Naive thymus-derived CD8-positive, alpha-beta T cell (primary cell): ENCODE measurements around the gene AADAC. TPM values are rescaled to one million over a fixed set of nuclear protein-coding genes. Genes with fewer than 3 reads are reported as not detected.
"Not testable (repeated sequence)": the region's sequence is repeated elsewhere in the genome, so short reads cannot be mapped to it uniquely, and the experiment has no call there.

ENCODE experiments used
- ATAC-seq, 2 donors: fragments of 150-1000 bp; cut with Tn5 transposase in 1 of 2; sonication (Bioruptor Pico), chemical (Tn5 transposase) in 1 of 2; 1 replicate in 1 of 2; 2 replicates in 1 of 2; pipeline ENCODE4 v1.10.0; 2021; ENCODE audit warnings: mild to moderate bottlenecking in 2 of 2, moderate library complexity in 2 of 2
- POLR2A ChIA-PET: fragments of 350-600 bp; sonication (Branson Sonifier 250); formaldehyde crosslinking; loops from one replicate; lab custom pipeline; 2021; ENCODE audit warnings: antibody characterized with exemption; lab: Charles Lee
- DNase-seq, 10 donors: peaks; one replicate each; pipeline versions ENCODE4 v3.0.0 to v3.0.0-alpha.2; 2020 to 2022
- H3K27ac Mint-ChIP-seq, 10 donors: one replicate each; pipeline ENCODE4 v1.8.0; 2020 to 2022; ENCODE audit warnings: mild to moderate bottlenecking in 10 of 10, mixed read lengths in 10 of 10, moderate library complexity in 4 of 10, inconsistent platforms in 1 of 10
- H3K27me3 Mint-ChIP-seq, 5 donors: one replicate each; pipeline ENCODE4 v1.8.0; 2021 to 2022; ENCODE audit warnings: mixed read lengths in 5 of 5
- H3K36me3 Mint-ChIP-seq, 3 donors: one replicate each; pipeline ENCODE4 v1.8.0; 2020 to 2022; ENCODE audit warnings: mixed read lengths in 3 of 3, mild to moderate bottlenecking in 2 of 3, inconsistent platforms in 1 of 3
- H3K4me1 Mint-ChIP-seq, 4 donors: one replicate each; pipeline ENCODE4 v1.8.0; 2021 to 2022; ENCODE audit warnings: mixed read lengths in 4 of 4
- H3K4me3 Mint-ChIP-seq, 10 donors: one replicate each; pipeline ENCODE4 v1.8.0; 2020 to 2022; ENCODE audit warnings: mild to moderate bottlenecking in 10 of 10, mixed read lengths in 10 of 10, moderate library complexity in 6 of 10, inconsistent platforms in 1 of 10
- H3K9me3 Mint-ChIP-seq, 9 donors: one replicate each; pipeline ENCODE4 v1.8.0; 2020 to 2022; ENCODE audit warnings: mixed read lengths in 9 of 9, mild to moderate bottlenecking in 3 of 9, inconsistent platforms in 1 of 9, moderate library complexity in 1 of 9
- polyA plus RNA-seq, 3 donors: library from polyadenylated mRNA; unstranded; fragments of 300-500 nt; fragmentation: Illumina TruSeq; gene quantifications; one replicate each; pipeline ENCODE4 v1.2.3, GENCODE V29; 2021
- total RNA-seq, 8 experiments: library from RNA in 2 of 8; stranded (reverse) in 2 of 8; gene quantifications; one replicate each; pipeline ENCODE4 v1.2.3 and lab custom pipeline; 2021 to 2026

Gene AADAC
- total and polyA plus RNA-seq, 5 experiments from 2014 or later, result not detected

DNA sequence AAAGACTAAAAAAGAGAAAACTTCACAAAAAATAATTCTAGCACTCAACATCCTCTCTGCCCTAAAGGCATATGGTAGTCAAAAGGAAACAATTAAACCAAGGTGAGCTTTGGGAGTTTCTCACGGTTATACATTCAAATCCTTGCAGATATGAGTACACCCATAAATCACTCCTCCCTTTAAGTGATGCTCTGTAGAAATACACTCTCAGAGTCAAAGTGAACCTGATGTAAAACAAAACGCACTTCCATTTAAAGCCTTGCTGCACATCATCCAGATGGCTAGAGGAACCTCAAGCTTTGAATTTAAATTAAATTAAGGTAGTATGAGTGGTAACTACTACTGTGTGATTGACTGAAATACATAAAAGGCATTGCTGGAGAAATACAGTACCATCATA, 36.0 kb upstream of the AADAC start:
- DNase-seq, result no peak
- POLR2A ChIA-PET, result no interaction called here
- H3K36me3 Mint-ChIP-seq, result no peaks in the 10 kb centered on the region
- H3K4me1 Mint-ChIP-seq, result no peaks in the 10 kb centered on the region
- peaks cover 0 to 6% (median 0%) of the 10 kb centered on the region in 5 donors for H3K27me3 Mint-ChIP-seq
- no peak for ATAC-seq
- H3K27ac Mint-ChIP-seq, result no peak overlapping the region
- H3K9me3 Mint-ChIP-seq, result no peaks in the 10 kb centered on the region
- no peak overlapping the region for H3K4me3 Mint-ChIP-seq

DNA sequence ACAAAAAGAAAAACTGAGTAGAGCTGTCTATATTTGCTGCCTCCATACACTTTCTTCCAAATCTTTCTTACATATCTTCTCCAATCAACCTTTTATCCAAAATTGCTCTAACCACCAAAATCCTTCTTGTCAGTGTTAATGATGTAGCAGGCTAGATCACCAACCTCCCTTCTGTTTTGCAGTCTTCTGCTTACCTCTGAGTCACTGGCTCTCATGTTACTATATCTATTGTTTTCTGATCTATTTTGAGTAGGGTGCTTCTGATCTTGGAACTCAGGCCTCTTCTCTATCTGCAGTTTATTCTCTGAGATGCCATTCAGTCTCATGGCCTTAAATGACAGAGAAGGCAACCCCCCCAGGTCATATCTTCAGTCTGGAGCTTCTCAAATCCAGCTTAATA, 26.3 kb upstream of the AADAC start:
- no peaks in the 10 kb centered on the region for H3K4me1 Mint-ChIP-seq
- POLR2A ChIA-PET, result no interaction called here
- no peaks in the 10 kb centered on the region for H3K36me3 Mint-ChIP-seq
- no peak for ATAC-seq
- H3K27ac Mint-ChIP-seq, result no peak overlapping the region
- peaks cover 0 to 3% (median 0%) of the 10 kb centered on the region in 9 donors for H3K9me3 Mint-ChIP-seq
- no peak overlapping the region for H3K4me3 Mint-ChIP-seq
- no peak for DNase-seq
- H3K27me3 Mint-ChIP-seq, result peaks cover 0 to 2% (median 0%) of the 10 kb centered on the region in 5 donors

DNA sequence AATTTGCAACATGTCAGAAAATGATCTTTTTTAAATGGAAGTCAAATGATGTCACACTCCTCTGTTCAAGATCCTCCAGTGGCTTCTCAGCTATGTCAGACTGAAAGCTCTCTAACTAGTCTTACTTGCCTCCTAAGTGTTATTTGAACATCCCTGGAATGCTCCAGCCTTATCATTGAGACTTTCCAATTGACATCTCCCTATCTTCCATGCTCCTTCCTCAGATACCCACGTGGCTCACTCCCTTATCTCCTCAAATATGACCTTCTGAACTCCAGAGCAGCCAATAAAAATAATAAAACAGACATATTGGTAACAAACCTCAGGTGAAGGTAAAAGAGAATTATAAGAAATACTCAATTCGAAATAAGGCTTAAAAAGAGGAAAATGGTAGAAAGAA, 25.5 kb upstream of the AADAC start:
- ATAC-seq (no peak), DNase-seq (no peak)
- Mint-ChIP-seq H3K36me3 (no peaks in the 10 kb centered on the region), H3K4me3 (no peak overlapping the region), H3K27me3 (peaks cover 0 to 2% (median 0%) of the 10 kb centered on the region in 5 donors), H3K9me3 (peaks cover 0 to 3% (median 0%) of the 10 kb centered on the region in 9 donors), H3K27ac (no peak overlapping the region), H3K4me1 (no peaks in the 10 kb centered on the region)
- POLR2A ChIA-PET, result no interaction called here

DNA sequence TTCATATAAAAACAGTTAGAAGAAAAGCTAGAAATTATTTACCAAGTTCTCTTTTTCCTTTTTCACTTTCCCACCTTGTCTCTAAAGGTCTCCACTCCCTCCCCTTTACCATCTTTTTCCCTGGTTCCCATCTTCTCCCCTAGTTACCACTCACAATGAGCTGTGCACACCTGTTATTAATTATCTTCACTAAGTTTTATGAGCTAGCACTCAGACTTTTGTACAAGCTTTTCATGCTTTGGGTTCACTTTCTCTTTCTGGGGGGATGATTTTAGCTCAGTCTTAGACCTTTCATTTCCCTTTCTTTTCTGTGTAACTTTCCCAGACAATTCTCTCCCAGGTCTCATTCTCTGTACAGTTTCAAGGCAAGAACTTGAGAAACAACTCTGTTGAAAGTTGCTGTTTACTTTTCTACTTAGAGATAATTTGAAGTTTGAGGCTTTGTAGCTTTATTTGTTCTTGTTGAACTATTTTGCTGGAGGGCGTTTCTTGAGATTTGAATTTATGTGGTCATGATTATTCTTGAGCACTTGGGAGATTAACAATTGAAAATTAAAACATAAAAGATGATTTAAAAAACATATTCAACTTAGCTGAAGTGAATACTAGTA, 24.0 kb upstream of the AADAC start:
- H3K36me3 Mint-ChIP-seq, result no peaks in the 10 kb centered on the region
- POLR2A ChIA-PET, result no interaction called here
- H3K27me3 Mint-ChIP-seq, result peaks cover 0 to 2% (median 0%) of the 10 kb centered on the region in 5 donors
- peaks cover 0 to 3% (median 0%) of the 10 kb centered on the region in 9 donors for H3K9me3 Mint-ChIP-seq
- DNase-seq (no peak), ATAC-seq (no peak)
- no peaks in the 10 kb centered on the region for H3K4me1 Mint-ChIP-seq
- H3K4me3 Mint-ChIP-seq, result no peak overlapping the region
- H3K27ac Mint-ChIP-seq, result no peak overlapping the region

DNA sequence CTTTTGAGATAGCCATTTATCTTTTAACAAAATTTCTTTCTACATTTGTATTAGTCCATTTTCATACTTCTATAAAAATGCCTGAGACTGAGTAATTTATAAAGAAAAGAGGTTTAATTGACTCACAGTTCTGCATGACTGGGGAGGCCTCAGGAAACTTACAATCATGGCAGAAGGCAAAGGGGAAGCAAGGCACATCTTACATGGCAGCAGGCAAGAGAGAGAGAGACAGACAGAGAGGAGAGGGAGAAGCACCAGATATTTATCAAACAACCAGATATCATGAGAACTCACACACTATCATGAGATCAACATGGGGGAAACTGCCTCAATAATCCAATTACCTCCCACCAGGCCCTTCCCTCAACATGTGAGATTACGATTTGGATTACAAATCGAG, 23.2 kb upstream of the AADAC start:
- H3K27me3 Mint-ChIP-seq, POLR2A ChIA-PET, H3K9me3 Mint-ChIP-seq, H3K27ac Mint-ChIP-seq, H3K4me1 Mint-ChIP-seq, H3K4me3 Mint-ChIP-seq, ATAC-seq, H3K36me3 Mint-ChIP-seq, DNase-seq: not testable (repeated sequence)

DNA sequence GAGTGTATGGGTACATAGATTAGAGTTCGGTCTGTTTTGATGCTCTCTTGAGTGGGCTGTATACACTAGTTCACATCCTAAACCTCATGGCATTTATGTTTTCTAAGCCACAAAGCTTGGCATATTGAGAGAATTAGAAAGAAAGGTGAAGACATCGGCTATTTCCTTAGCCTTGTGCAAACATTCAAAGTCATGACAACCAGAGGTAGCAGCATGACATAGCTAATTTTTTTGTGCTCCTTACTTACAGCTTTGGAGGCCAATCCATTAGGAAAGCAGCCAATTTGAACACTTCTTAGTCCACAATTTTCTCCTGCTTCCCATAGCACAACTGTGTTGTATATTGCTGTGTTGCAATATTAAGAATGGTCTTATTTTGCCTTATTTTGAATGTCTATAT, 21.5 kb upstream of the AADAC start:
- no peak overlapping the region for H3K4me3 Mint-ChIP-seq
- H3K27ac Mint-ChIP-seq, result no peak overlapping the region
- POLR2A ChIA-PET, result no interaction called here
- no peaks in the 10 kb centered on the region for H3K4me1 Mint-ChIP-seq
- ATAC-seq (no peak), DNase-seq (no peak)
- peaks cover 0 to 4% (median 0%) of the 10 kb centered on the region in 5 donors for H3K27me3 Mint-ChIP-seq
- H3K9me3 Mint-ChIP-seq, result peaks cover 0 to 3% (median 0%) of the 10 kb centered on the region in 9 donors
- H3K36me3 Mint-ChIP-seq, result no peaks in the 10 kb centered on the region

DNA sequence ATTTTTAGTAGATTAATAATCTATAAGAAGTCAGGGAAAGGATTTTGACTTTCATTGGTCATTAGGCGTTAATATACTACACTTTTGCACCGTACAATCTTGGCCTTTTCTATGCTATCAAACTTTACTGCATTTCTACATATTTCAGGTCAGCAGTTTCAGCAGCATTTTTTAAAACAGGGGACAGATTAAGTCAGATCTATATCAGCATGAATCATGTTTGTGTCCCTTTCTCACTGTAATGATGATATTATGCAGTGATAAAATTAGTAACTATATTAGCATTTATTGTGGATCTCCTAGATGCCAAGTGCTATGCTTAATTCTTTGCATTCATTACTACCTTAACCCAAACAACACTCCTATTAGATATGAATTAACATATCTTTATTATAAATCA, 20.3 kb upstream of the AADAC start:
- Mint-ChIP-seq H3K9me3 (peaks cover 0 to 3% (median 0%) of the 10 kb centered on the region in 9 donors), H3K4me3 (no peak overlapping the region), H3K27me3 (peaks cover 0 to 4% (median 0%) of the 10 kb centered on the region in 5 donors), H3K4me1 (no peaks in the 10 kb centered on the region), H3K27ac (no peak overlapping the region), H3K36me3 (no peaks in the 10 kb centered on the region)
- no peak for DNase-seq
- no peak for ATAC-seq
- POLR2A ChIA-PET, result no interaction called here

DNA sequence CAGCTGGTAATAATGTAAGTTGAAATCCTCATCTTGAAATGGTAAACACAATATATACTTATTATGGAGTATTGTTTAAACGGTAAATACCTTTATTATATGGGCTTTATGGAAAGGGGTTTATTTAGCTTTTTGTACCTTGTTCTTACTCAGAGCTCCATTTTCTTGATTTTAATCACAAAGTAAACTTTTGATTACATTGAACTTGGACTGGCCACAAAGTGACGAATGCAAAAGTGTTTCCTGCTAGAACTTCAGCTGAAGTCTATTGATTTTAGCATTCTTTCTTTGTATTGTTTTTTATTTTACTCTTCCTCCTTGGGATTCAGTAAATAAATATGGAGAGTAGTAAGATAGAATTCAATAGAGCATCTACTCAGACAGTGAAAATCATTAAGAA, 19.8 kb upstream of the AADAC start:
- Mint-ChIP-seq H3K4me1 (no peaks in the 10 kb centered on the region), H3K27ac (no peak overlapping the region)

DNA sequence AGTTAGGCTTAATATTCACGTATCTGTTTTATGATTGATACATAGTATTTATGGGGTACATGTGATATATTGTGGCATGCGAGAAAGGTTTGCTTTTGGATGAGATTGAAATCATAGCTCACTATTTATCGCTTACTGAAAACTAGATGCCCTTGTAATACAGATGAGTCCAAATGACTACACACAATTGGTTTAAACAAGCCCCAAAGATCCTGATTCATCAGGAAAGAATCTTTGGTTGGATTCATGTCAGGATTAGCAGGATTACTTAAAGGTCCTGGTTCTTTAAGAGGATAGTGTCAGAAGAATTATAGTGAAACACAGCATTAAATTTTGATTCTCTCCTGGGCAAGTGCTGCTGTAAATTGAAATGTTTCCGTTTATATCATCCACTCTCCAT, 18.6 kb upstream of the AADAC start:
- POLR2A ChIA-PET, result no interaction called here
- Mint-ChIP-seq H3K27me3 (peaks cover 0 to 4% (median 0%) of the 10 kb centered on the region in 5 donors), H3K27ac (no peak overlapping the region), H3K4me1 (no peaks in the 10 kb centered on the region), H3K36me3 (no peaks in the 10 kb centered on the region), H3K4me3 (no peak overlapping the region), H3K9me3 (no peaks in the 10 kb centered on the region)
- DNase-seq (no peak), ATAC-seq (no peak)

More for the DNA sequence above, 19.8 kb upstream of the AADAC start:
- Mint-ChIP-seq H3K9me3 (peaks cover 0 to 3% (median 0%) of the 10 kb centered on the region in 9 donors), H3K4me3 (no peak overlapping the region), H3K27me3 (peaks cover 0 to 4% (median 0%) of the 10 kb centered on the region in 5 donors), H3K36me3 (no peaks in the 10 kb centered on the region)
- POLR2A ChIA-PET, result no interaction called here
- no peak for ATAC-seq
- DNase-seq, result no peak

DNA sequence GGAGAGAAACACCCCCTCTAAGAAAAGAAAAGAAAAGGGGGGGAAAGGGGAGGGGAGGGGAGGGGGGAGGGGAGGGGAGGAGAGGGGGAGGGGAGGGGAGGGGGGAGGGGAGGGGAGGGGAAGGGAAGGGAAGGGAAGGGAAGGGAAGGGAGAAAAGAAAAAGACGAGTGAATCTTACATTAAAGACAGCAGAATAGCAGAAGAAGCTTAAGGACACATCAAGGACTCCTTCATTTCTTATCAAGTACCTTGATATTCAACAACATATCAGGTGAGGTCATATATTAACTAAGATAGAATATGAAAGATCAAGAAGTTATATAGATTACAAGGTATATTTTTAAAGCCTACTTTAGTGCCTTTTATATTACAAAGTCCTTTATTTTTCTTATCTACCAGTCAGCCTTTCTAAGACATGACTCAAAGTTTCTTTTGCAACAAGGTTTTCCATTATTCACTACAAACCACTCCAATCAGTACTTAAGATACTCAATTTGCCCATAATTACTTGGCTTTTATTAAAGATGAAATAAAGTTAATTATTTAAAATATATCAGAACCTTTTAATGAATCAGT, 17.7 kb upstream of the AADAC start:
- no peak for DNase-seq
- POLR2A ChIA-PET, result no interaction called here
- H3K36me3 Mint-ChIP-seq, result no peaks in the 10 kb centered on the region
- no peak for ATAC-seq
- H3K4me3 Mint-ChIP-seq, result no peak overlapping the region
- H3K27ac Mint-ChIP-seq, result no peak overlapping the region
- no peaks in the 10 kb centered on the region for H3K4me1 Mint-ChIP-seq
- peaks cover 0 to 4% (median 0%) of the 10 kb centered on the region in 5 donors for H3K27me3 Mint-ChIP-seq
- H3K9me3 Mint-ChIP-seq, result no peaks in the 10 kb centered on the region

DNA sequence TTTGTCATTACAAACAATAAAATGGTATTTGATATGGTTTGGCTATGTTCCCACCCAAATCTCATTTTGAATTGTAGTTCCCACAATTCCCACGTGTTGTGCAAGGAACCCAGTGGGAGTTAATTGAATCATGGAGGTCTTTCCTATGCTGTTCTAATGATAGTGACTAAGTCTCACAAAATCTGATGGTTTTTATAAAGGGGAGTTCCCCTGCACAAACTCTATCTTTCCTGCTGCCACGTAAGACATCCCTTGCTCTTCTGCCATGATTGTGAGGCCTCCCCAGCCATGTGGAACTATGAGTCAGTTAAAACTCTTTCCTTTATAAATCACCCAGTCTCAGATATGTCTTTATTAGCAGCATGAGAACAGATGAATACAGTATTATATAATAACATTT, 15.4 kb upstream of the AADAC start:
- no peaks in the 10 kb centered on the region for H3K9me3 Mint-ChIP-seq
- POLR2A ChIA-PET, result no interaction called here
- no peaks in the 10 kb centered on the region for H3K36me3 Mint-ChIP-seq
- no peak overlapping the region for H3K4me3 Mint-ChIP-seq
- H3K27ac Mint-ChIP-seq, result no peak overlapping the region
- peaks cover 0 to 4% (median 0%) of the 10 kb centered on the region in 5 donors for H3K27me3 Mint-ChIP-seq
- ATAC-seq (no peak), DNase-seq (no peak)
- H3K4me1 Mint-ChIP-seq, result no peaks in the 10 kb centered on the region

DNA sequence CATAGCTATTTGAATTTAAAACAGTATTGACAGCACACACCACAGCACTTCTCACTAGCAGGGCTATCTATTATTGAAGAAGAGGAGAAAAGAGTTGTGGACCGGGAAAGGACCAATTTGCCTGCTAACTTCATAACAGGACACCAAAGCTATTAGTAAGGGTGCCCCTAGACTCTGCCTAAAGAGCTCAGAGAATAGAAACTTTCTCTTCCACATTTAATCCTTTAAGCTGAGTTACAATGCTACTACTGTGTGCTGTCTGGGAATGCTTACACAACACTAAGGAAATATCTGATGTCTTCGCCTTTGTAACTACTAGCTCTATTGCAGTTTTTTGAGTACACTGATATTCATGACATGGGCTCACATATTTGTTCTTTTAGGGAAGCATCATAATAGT, 13.5 kb upstream of the AADAC start:
- H3K4me3 Mint-ChIP-seq, result no peak overlapping the region
- H3K4me1 Mint-ChIP-seq, result no peaks in the 10 kb centered on the region
- ATAC-seq (no peak), DNase-seq (no peak)
- POLR2A ChIA-PET, result no interaction called here
- H3K27me3 Mint-ChIP-seq, result peaks cover 0 to 4% (median 0%) of the 10 kb centered on the region in 5 donors
- H3K27ac Mint-ChIP-seq, result no peak overlapping the region
- no peaks in the 10 kb centered on the region for H3K36me3 Mint-ChIP-seq
- no peaks in the 10 kb centered on the region for H3K9me3 Mint-ChIP-seq

DNA sequence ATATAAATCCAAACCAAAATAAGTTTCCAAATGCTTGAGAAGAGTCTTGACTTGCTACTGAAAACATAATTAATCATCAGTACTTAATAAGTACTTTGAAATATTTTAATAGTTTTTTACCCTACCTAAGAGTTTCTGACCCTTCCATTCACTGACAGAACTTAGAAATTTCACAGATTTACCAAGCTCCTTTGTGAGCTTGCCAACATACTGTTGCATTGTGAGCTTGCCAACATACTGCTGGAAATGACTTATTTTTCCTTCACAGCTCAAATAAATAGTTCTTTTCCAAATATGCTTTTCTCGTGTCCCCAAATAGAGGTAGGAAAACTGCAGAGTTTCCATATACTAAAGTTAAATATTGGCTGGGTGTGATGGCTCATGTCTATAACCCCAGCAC, 9.6 kb upstream of the AADAC start:
- H3K27ac Mint-ChIP-seq, result no peak overlapping the region
- ATAC-seq, result no peak
- POLR2A ChIA-PET, result no interaction called here

DNA sequence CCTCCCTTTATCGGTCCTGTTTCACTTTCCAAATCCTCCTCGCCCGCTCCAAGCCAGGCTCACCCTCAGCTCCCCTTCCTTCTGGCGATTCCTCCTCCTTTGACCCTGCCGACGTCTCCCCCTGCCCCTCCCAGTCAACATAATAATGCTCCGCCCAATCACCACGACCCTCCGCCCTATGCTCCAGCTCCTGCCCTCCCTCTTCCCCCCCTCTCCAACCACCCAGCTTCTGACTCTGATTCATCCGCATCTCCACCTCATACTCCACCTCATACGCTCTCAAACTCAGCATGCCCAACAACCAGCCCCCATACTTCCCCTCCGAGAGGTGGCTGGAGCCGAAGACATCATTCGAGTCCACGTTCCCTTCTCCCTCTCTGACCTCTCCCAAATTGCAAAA, 7.1 kb upstream of the AADAC start:
- no peak for DNase-seq
- H3K9me3 Mint-ChIP-seq, result peaks cover 0 to 23% (median 13%) of the 10 kb centered on the region in 9 donors
- POLR2A ChIA-PET, result no interaction called here
- ATAC-seq, result no peak
- H3K4me1 Mint-ChIP-seq, result no peaks in the 10 kb centered on the region
- peaks cover 0 to 9% (median 5%) of the 10 kb centered on the region in 3 donors for H3K36me3 Mint-ChIP-seq
- H3K27me3 Mint-ChIP-seq, result peaks cover 0 to 17% (median 2%) of the 10 kb centered on the region in 5 donors
- no peak overlapping the region for H3K27ac Mint-ChIP-seq
- H3K4me3 Mint-ChIP-seq, result no peak overlapping the region

More for the DNA sequence above, 9.6 kb upstream of the AADAC start:
- Mint-ChIP-seq H3K27me3 (peaks cover 0 to 17% (median 2%) of the 10 kb centered on the region in 5 donors), H3K36me3 (peaks cover 0 to 9% (median 5%) of the 10 kb centered on the region in 3 donors), H3K9me3 (peaks cover 0 to 23% (median 13%) of the 10 kb centered on the region in 9 donors), H3K4me3 (no peak overlapping the region), H3K4me1 (no peaks in the 10 kb centered on the region)
- no peak for DNase-seq
